Effector memory CD8-positive, alpha-beta T cell (primary cell): ENCODE measurements around the gene NCAM1.

Source experiments
- ATAC-seq: fragments of 150-1000 bp; cut with Tn5 transposase; replicated peaks from 2 replicates; pipeline ENCODE4 v1.10.0; 2021; ENCODE audit warnings: mild to moderate bottlenecking, moderate library complexity
- DNase-seq, 3 experiments: peaks; one replicate each; pipeline ENCODE4 v3.0.0; 2021
- H3K27ac Mint-ChIP-seq, 2 donors: one replicate each; pipeline ENCODE4 v1.8.0; 2022; ENCODE audit warnings: mild to moderate bottlenecking in 2 of 2, mixed read lengths in 2 of 2, moderate library complexity in 2 of 2
- H3K27me3 Mint-ChIP-seq, 2 donors: one replicate each; pipeline ENCODE4 v1.8.0; 2022; ENCODE audit warnings: mixed read lengths in 2 of 2
- H3K36me3 Mint-ChIP-seq: one replicate; pipeline ENCODE4 v1.8.0; 2022; ENCODE audit warnings: mild to moderate bottlenecking, moderate library complexity, mixed read lengths; ENCODE audit not compliant: insufficient read depth
- H3K4me1 Mint-ChIP-seq, 2 donors: one replicate each; pipeline ENCODE4 v1.8.0; 2022; ENCODE audit warnings: low read depth in 2 of 2, mixed read lengths in 2 of 2
- H3K4me3 Mint-ChIP-seq, 2 donors: one replicate each; pipeline ENCODE4 v1.8.0; 2022; ENCODE audit warnings: mild to moderate bottlenecking in 2 of 2, mixed read lengths in 2 of 2, moderate library complexity in 2 of 2
- H3K9me3 Mint-ChIP-seq, 2 donors: one replicate each; pipeline ENCODE4 v1.8.0; 2022; ENCODE audit warnings: mixed read lengths in 2 of 2

Gene NCAM1

DNA sequence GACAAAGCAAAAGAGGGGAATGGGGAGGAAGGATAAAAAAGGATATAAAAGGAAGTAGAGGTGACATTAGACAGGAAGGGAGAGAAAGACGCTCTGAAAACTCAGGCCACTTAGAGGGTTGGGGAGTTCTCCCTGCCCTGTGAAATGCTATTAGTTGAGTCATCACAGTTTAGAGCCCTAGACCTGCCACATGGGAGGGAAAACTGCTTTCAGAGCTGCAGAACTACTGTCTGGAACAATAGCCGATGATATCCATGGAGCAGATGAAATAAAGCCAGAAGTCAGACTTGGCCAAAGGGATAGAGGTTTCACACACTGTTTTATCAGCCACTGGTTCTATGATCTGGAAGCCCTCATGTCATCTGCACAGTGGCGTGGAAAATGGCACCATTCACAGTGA, 157.9 kb downstream of the NCAM1 start:
- no peak overlapping the region for H3K4me3 Mint-ChIP-seq
- no peaks in the 10 kb centered on the region for H3K4me1 Mint-ChIP-seq
- DNase-seq: no peak
- ATAC-seq: no peak
- no peak overlapping the region for H3K27ac Mint-ChIP-seq
- peaks cover 20 to 56% of the 10 kb centered on the region in 2 donors for H3K27me3 Mint-ChIP-seq
- H3K36me3 Mint-ChIP-seq: no peaks in the 10 kb centered on the region
- no peaks in the 10 kb centered on the region for H3K9me3 Mint-ChIP-seq

- no peaks in the 10 kb centered on the region for H3K9me3 Mint-ChIP-seq
- no peaks in the 10 kb centered on the region for H3K4me1 Mint-ChIP-seq
- ATAC-seq (no peak), DNase-seq (no peak)
- no peak overlapping the region for H3K27ac Mint-ChIP-seq
- no peaks in the 10 kb centered on the region for H3K36me3 Mint-ChIP-seq
- H3K4me3 Mint-ChIP-seq: no peak overlapping the region
- H3K27me3 Mint-ChIP-seq: peaks cover 14 to 49% of the 10 kb centered on the region in 2 donors
These were observed 158.9 kb downstream of the NCAM1 start for GRCh38 chr11:113119966-113120736.

- Mint-ChIP-seq H3K27me3 (peaks cover 14 to 47% of the 10 kb centered on the region in 2 donors), H3K4me3 (no peak overlapping the region)
- no peak for ATAC-seq
These were observed 160.5 kb downstream of the NCAM1 start for GRCh38 chr11:113121746-113122145.

GRCh38 chr11:113124006-113124405, 162.8 kb downstream of the NCAM1 start:
- Mint-ChIP-seq H3K9me3 (no peaks in the 10 kb centered on the region), H3K27ac (no peak overlapping the region), H3K27me3 (peaks cover 28 to 45% of the 10 kb centered on the region in 2 donors), H3K4me3 (no peak overlapping the region), H3K36me3 (no peaks in the 10 kb centered on the region), H3K4me1 (no peaks in the 10 kb centered on the region)
- DNase-seq (no peak), ATAC-seq (no peak)

More at GRCh38 chr11:113121746-113122145, 160.5 kb downstream of the NCAM1 start:
- Mint-ChIP-seq H3K4me1 (no peaks in the 10 kb centered on the region), H3K9me3 (no peaks in the 10 kb centered on the region), H3K36me3 (no peaks in the 10 kb centered on the region), H3K27ac (no peak overlapping the region)
- no peak for DNase-seq

DNA sequence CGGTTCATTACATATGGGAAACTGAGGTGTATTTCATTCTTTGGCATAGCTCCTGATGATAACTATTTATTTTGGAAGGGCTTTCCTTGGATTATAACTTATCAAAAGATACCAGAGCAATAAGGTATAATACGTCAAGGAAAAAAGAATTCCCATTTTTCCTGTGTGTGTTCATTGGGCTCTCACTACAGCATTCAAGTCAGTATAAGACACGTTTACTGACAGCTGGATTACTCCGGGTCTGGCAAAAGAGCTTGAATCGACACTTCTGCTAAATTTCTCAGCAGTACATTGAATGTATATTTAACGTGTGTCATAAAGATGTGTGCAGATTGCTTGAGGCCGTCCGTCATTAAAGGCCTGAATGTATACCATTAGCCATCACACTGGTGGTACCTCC, 163.4 kb downstream of the NCAM1 start:
- no peak for DNase-seq
- Mint-ChIP-seq H3K4me3 (no peak overlapping the region), H3K27ac (no peak overlapping the region), H3K27me3 (peaks cover 28 to 41% of the 10 kb centered on the region in 2 donors), H3K4me1 (no peaks in the 10 kb centered on the region), H3K9me3 (no peaks in the 10 kb centered on the region), H3K36me3 (no peaks in the 10 kb centered on the region)
- ATAC-seq: no peak

DNA sequence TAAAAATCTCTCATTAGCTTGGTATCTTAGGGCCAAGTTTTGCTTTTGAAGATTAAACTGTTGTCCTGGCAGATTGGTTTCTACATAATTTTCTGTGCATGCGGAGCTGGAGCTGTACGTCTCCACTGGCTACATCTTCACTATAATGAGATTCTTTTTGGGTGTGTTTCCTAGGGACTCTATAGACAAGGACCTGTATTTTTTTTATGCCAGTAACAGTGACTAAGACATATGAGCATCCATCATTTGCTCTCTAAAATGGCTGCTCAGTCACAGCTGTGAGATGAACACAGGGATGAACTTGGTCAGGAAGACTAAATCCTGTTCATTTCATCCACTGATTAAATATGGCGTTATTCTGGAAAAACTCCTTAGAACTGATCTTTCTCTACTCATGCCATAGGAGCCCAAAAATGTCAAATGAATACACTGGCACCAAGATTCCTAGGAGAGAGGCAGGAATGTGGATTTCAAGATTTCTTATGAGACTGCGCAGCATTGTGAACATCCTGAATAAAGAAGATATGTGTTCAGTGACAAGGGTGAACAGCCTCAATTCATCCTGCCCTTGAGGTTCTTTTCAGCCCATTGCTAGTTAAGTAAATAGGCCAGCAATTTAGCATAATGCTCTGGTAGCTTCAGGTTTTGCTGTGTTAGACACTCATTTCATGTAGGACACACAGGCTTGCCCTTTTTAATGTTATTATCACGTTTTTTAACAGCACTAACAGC, 168.2 kb downstream of the NCAM1 start:
- DNase-seq (no peak), ATAC-seq (no peak)
- H3K4me3 Mint-ChIP-seq: no peak overlapping the region
- no peaks in the 10 kb centered on the region for H3K4me1 Mint-ChIP-seq
- H3K27me3 Mint-ChIP-seq: peaks cover under 1 to 14% of the 10 kb centered on the region in 2 donors
- no peak overlapping the region for H3K27ac Mint-ChIP-seq
- no peaks in the 10 kb centered on the region for H3K9me3 Mint-ChIP-seq
- H3K36me3 Mint-ChIP-seq: no peaks in the 10 kb centered on the region

DNA sequence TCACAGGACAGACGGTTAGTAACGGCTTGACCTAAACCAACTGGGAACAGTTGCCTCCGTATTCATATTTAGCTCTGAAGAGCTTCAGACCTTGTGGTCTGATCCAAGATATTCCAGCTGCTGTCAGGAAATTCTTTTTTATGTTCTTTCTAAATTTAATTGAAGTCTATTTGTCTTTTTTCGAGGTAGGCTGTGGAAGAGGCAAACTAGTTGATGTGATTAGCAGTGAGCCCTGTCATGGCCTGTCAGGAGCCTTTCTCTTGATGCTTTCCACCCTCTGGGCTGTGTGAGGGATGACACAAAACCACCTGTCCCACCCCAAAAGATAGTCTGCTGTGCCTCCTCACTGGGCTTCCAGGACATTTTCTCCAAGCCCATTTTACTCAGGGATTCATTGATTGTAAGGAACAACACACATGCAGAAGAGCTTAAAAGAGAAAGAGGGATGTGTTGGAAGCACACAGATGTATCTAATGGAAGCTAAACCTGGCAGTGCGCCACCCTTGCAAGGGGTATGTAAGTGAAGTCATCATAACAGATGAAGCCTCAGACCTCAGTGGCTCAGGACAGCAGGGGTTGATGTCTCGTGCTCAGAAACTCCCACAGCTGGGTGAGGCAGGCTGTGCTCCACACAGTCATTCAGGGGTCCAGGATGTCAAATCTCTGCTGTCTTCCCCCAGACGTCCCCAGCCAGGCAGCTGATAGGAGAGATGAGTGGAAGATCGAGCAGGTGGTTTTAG, 170.0 kb downstream of the NCAM1 start:
- ATAC-seq (no peak), DNase-seq (no peak)
- Mint-ChIP-seq H3K27me3 (peaks cover 18% of the 10 kb centered on the region in 2 donors), H3K9me3 (no peaks in the 10 kb centered on the region), H3K27ac (no peak overlapping the region), H3K4me1 (no peaks in the 10 kb centered on the region), H3K36me3 (no peaks in the 10 kb centered on the region), H3K4me3 (no peak overlapping the region)

DNA sequence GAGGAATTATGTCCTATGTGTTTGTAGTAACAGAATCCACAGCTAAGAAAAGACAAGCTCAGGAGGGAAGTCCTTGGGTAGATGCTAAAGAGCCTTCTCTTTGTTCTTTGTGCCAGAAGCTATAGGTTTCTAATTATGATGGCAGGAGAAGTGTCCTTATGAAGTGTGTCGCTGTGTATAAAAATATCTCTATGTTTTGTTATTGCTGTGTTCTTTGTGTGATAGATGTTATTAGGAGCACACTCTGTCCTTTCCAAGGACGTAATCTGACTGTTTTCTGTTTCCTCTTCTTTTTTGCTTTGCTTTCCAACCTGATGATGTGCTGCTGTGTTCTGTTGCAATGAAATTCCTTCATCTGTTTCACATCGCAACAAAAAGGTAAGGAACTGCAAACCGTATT, 171.9 kb downstream of the NCAM1 start:
- Mint-ChIP-seq H3K27me3 (peaks cover 21 to 34% of the 10 kb centered on the region in 2 donors), H3K36me3 (no peaks in the 10 kb centered on the region), H3K9me3 (no peaks in the 10 kb centered on the region), H3K27ac (no peak overlapping the region), H3K4me1 (no peaks in the 10 kb centered on the region), H3K4me3 (no peak overlapping the region)
- no peak for DNase-seq
- ATAC-seq: no peak

DNA sequence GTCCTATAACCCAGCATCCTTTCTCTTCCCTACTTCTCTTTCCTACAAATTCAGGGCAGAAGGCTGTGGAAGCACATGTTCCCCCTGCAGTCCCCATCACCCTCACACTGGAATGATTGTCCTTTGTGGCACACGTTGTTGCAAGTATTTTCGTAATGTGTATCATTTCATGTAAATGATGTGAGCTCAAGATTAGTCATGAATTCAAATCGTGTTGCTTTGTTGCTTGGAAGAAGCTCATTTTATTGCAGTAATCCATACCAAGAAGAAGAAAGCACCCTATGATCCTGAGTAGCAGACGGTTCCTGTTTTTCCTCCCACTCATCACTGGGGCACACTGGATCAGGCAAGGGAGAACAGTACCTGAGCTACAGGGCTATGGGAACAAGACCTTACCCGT, 173.4 kb downstream of the NCAM1 start:
- DNase-seq: no peak

DNA sequence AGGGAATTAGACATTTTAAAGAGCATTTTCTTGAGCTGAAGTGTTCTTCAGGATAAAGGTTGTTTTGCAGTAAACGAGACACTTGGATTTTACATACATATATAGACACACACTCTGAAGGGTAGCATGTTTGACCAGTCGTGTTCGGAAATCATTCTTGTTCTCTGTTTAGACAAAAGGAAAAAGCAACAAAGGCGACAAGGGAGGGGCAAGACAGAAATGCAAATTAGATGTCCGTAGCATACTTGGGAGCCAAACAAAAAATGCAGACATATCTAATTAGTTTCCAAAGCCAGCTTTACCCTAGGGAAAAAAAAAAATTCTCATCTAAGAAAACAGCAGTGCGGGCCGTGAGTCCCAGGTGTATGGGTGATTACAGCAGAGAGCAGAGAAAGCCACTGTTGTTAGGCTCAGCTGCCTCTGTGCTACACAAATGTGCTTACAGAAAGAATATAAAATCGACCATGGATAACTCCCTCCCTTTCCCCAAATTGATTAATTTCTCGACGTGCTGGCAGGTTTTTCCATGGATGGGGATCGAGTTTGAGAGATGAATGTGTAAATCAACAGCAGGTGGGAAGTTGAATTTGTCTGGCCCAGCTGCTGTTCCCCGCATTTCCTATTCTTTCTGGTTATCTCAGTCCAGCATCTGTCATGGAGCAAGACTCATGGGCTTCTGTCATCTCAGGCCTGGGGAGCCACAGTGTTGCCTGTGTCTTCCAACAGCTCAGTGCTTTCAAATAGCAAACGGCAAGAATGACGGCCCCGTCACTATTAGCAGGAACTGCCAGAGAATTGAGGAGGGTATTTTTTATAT, 176.7 kb downstream of the NCAM1 start:
- ATAC-seq (no peak), DNase-seq (no peak)
- Mint-ChIP-seq H3K4me1 (no peaks in the 10 kb centered on the region), H3K4me3 (no peak overlapping the region), H3K36me3 (no peaks in the 10 kb centered on the region), H3K9me3 (no peaks in the 10 kb centered on the region), H3K27ac (no peak overlapping the region), H3K27me3 (peaks cover 28 to 68% of the 10 kb centered on the region in 2 donors)

More for the DNA sequence above, 173.4 kb downstream of the NCAM1 start:
- Mint-ChIP-seq H3K4me1 (no peaks in the 10 kb centered on the region), H3K27me3 (peaks cover 17 to 40% of the 10 kb centered on the region in 2 donors), H3K36me3 (no peaks in the 10 kb centered on the region), H3K9me3 (no peaks in the 10 kb centered on the region), H3K4me3 (no peak overlapping the region), H3K27ac (no peak overlapping the region)
- ATAC-seq: no peak

DNA sequence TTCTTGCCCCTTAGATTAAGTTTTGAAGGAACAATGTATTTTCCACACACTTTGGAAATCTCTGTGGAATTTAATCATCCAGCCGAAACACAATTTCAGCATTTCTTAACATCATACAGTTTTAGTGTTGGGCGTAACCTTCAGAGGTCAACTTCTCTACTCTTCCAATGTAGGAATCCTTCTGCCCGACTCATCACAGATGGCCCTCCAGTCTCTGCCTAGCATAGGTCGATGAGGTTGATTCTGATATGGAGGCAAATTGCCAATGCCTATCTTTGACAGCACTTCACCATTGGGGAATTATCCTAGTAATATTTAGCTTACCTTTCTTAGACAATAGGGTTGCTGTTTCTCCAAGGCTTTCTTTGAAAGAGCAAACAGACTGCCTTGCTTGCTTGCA, 177.5 kb downstream of the NCAM1 start:
- Mint-ChIP-seq H3K4me1 (no peaks in the 10 kb centered on the region), H3K27ac (no peak overlapping the region), H3K9me3 (no peaks in the 10 kb centered on the region), H3K36me3 (no peaks in the 10 kb centered on the region), H3K4me3 (no peak overlapping the region), H3K27me3 (peaks cover 36 to 68% of the 10 kb centered on the region in 2 donors)
- ATAC-seq: no peak
- no peak for DNase-seq

GRCh38 chr11:113141010-113141409, 179.8 kb downstream of the NCAM1 start:
- peaks cover 35 to 52% of the 10 kb centered on the region in 2 donors for H3K27me3 Mint-ChIP-seq

GRCh38 chr11:113142508-113142907, 181.3 kb downstream of the NCAM1 start:
- H3K27me3 Mint-ChIP-seq: peaks cover 25 to 40% of the 10 kb centered on the region in 2 donors
- DNase-seq (no peak), ATAC-seq (no peak)
- no peaks in the 10 kb centered on the region for H3K4me1 Mint-ChIP-seq
- H3K27ac Mint-ChIP-seq: no peak overlapping the region
- no peaks in the 10 kb centered on the region for H3K9me3 Mint-ChIP-seq
- H3K4me3 Mint-ChIP-seq: no peak overlapping the region
- H3K36me3 Mint-ChIP-seq: no peaks in the 10 kb centered on the region

More at GRCh38 chr11:113141010-113141409, 179.8 kb downstream of the NCAM1 start:
- H3K36me3 Mint-ChIP-seq: no peaks in the 10 kb centered on the region
- H3K27ac Mint-ChIP-seq: no peak overlapping the region
- no peaks in the 10 kb centered on the region for H3K9me3 Mint-ChIP-seq
- no peak overlapping the region for H3K4me3 Mint-ChIP-seq
- ATAC-seq: no peak
- DNase-seq: no peak
- no peaks in the 10 kb centered on the region for H3K4me1 Mint-ChIP-seq
